GM12872 (cell line): ENCODE data around the gene BSND.

Experiments used
- TF ChIP-seq, protein P1 (sequence below): IDR thresholded peaks from 3 replicates; pipeline ENCODE4 v1.5.1; 2011; ENCODE audit warnings: low read depth, mild to moderate bottlenecking, low read length, moderate library complexity; ENCODE audit not compliant: insufficient read depth

The BSND gene

GRCh38 chr1:54969879-54970278 lies 28.9 kb upstream of the BSND start:
- TF ChIP-seq, protein P1, sequence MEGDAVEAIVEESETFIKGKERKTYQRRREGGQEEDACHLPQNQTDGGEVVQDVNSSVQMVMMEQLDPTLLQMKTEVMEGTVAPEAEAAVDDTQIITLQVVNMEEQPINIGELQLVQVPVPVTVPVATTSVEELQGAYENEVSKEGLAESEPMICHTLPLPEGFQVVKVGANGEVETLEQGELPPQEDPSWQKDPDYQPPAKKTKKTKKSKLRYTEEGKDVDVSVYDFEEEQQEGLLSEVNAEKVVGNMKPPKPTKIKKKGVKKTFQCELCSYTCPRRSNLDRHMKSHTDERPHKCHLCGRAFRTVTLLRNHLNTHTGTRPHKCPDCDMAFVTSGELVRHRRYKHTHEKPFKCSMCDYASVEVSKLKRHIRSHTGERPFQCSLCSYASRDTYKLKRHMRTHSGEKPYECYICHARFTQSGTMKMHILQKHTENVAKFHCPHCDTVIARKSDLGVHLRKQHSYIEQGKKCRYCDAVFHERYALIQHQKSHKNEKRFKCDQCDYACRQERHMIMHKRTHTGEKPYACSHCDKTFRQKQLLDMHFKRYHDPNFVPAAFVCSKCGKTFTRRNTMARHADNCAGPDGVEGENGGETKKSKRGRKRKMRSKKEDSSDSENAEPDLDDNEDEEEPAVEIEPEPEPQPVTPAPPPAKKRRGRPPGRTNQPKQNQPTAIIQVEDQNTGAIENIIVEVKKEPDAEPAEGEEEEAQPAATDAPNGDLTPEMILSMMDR, result no peak

GRCh38 chr1:54970901-54971300 lies 27.8 kb upstream of the BSND start:
- TF ChIP-seq, protein P1, result no peak

- TF ChIP-seq, protein P1, result no peak
Observed at GRCh38 chr1:54971317-54971791, 27.4 kb upstream of the BSND start.

DNA sequence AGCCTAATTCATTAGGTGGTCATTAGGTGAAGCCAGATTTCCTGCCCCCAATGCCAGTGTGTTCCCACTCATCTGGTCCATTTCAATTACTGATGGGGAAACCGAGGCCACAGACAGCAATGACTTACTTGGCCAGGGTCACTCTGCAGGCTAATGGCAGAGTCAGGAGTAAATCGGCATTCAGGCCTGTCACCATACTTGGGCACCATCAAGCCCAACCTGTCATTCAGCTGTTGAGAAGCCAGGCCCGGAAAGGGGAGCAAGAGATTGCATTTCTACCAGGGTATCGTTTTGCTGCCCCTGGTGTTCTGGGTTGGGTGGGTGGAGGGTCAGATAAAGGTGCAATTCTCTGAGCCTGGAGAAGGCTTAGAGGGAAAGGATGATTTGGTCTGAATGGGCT lies 26.3 kb upstream of the BSND start:
- TF ChIP-seq, protein P1, result no peak

- TF ChIP-seq, protein P1, result no peak; the same call in 2 of the 3 replicates
Observed at GRCh38 chr1:54973205-54973921, 25.4 kb upstream of the BSND start.

DNA sequence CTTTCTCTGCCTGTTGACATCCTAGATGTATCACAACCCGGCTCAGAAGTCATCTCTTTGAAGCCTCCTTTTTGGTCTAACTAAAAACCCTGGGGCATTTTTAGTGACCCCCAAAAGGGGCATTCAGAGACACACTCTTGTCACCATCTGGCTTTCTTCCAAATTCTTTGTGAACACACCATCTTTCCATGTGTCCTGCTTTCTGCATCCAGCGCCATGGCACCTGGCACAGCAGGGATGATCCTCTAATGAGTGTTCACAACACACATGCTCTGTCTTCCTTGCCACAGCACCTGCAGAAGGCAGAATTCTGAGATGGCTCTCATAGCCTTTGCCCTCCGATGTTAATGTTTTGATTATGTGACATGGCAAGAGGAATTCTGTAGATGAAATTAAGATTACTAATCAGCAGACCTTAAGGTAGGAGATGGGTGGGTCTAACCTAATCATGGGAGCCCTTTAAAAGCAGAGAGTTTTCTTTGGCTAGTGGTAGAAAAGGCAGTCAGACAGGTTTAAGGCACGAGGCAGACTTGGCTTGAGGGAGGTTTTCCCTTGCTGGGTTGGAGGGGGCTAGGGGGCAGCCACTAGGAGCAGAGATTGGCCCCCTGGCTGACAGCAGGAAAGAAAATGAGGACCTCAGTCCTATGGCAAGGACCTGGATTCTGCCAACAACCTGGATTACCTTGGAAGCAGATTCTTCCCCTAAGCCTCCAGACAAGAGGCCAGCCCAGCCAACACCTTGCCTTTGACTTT lies 23.2 kb upstream of the BSND start:
- TF ChIP-seq, protein P1, result no peak

DNA sequence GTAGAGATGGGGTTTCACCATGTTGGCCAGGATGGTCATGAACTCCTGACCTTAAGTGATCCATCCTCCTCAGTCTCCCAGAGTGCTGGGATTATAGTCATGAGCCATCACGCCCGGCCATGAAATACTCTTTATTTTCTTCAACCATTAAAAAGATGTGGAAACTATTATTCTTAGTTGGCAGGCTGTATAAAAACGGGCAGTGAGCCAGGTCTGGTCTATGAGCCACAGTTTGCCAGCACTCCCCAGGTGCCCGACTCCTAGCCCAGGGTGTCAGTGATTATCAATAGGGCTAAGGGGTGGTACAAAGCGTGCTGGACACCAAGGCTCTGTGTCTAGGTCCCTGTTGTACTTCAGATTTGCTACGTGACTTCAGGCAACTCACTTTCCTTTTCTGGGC lies 22.0 kb upstream of the BSND start:
- TF ChIP-seq, protein P1, result no peak
